Measurements from ENCODE around the gene DPM2.

Gene DPM2

DNA sequence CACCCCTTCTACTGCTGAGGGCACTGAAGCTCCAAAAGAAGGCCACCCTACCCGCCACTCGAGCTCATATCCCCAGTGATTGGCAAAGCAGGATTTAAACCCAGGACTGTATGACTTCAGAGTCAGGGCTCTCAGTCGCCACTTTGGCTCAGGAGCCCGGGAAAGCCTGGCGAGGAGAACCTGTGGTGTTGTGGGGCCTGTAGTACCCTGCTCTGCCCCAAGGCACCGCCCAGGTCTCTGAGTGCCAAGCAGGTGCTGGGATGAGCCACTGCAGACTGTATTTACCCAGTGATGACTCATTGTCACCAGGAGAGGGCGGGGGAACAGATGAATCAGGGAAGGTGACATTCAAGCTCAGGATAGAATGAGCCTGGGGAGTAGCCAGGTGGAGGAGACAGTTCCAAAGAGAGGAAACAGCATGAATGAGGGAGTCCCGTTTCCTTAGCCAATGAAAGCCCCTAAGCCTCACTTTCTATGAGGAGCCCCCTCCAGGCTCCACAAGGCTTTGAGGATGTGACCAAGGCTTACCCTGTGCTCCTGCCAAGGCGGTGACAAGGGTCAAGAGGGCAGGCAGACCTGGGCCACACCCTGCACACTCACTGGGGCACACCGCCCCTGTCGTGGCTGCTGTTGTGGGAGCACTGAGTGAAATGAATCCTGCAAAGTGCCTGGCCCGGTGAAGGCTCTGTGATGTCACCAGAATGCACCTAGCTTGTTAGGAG, 17.8 kb upstream of the DPM2 start:
- no peak for DNase-seq (ENCODE audit: low read depth, low spot score)

DNA sequence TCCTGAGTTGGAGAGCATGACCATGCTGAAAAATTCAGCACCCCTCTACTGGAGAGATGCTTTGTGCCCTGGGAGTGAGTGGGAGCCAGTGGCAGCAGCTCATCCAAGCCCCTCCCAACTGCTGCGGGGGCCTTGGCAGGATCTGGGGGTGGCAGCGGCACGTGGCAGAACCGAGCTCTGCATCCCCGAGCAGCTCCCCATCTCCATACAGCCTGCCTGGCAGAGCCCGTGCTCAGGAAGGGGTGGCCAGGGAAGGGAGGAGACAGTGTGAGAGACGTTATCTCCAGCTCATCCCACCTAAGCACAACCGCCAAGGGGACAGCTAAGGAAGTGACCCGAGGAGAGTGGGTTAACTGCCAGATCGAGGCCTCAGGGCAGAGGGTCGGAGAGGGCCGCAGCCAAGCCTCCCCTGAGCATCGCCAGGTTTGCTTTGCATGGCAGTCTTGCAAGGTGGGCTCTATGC, 17.2 kb upstream of the DPM2 start:
- no peak for DNase-seq (ENCODE audit: low read depth, low spot score)

DNA sequence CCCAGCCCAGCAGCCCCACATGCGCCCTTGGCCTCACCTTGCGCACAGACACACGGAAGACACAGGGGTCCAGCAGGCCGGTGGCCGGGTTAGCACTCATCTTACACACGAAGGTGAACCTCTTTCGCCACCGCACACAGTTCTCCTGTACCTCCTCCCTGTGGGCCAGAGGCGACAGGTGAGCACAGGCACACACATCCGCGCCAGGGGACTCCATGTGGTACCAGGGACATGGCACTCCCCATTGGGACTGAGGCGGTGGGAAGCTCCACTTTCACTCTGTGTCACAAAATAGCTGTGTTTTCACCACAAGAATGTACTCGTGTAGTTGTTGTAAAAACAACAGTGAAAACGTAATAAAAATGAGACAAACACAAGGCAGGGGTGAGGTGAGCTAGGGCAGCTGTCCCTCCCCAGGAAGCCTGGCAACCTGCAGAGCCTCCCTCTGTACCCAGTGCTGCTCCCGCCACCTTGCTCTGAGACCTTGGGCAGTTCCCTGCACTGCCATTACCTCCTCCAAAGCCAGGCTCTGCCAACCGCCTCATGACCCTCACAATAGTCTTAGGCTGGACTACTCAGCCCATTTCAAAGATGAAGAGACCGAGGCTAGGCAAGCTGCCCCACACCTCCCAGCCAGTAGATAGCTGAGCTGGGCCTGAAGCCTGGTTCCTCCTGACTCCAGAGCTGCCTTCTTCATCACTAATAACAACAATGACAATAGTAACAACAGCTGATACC, 16.3 kb upstream of the DPM2 start:
- no peak for DNase-seq (ENCODE audit: low read depth, low spot score)

GRCh38 chr9:127953154-127953553, 15.5 kb upstream of the DPM2 start:
- no peak for DNase-seq (ENCODE audit: low read depth, low spot score)

DNA sequence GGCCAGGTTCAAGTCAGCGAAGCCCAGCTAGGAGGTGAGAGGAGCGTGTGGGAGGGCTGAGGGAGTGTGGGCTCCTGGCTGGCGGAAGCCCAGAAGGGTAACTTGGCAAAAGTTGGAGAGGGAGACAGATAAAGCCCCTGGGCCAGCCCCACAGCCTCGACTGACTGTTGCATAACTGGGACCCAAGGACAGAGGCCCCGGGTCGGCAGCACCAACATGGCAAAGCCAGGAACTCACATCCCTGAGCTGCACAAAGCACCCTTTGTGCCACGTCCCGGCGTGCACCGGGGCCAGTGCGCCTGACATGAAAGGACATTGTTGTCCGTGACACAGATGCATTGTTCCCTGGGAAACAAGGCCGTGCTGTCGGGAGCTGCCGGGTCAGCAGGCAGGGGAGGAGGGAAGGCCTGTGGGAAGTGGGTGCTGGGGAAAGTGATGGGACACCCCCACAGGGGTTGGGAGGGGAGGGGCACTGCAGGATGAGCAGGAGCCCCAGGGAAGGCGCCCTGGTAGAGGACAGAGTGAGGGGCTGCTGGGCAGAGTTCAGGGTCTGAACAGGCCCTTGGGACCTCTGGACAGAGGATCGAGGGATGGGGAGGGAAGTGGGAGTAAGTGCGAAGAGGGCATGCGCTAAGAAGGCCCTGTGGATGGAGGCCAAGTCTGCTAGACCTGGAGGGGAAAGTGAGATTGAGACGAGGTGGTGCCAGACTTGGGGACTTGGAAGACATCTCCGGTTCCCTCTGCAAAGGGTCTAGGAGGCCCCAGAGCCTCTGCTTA, 13.0 kb upstream of the DPM2 start:
- DNase-seq (ENCODE audit: low read depth, low spot score), result no peak

GRCh38 chr9:127949827-127950512, 12.3 kb upstream of the DPM2 start:
- DNase-seq (ENCODE audit: low read depth, low spot score), result no peak

- DNase-seq (ENCODE audit: low read depth, low spot score), result no peak
Observed at GRCh38 chr9:127947841-127948710, 10.4 kb upstream of the DPM2 start.

- no peak for DNase-seq (ENCODE audit: low read depth, low spot score)
Observed at GRCh38 chr9:127946728-127947127, 9.1 kb upstream of the DPM2 start.

GRCh38 chr9:127945942-127946341, 8.3 kb upstream of the DPM2 start:
- no peak for DNase-seq (ENCODE audit: low read depth, low spot score)

DNA sequence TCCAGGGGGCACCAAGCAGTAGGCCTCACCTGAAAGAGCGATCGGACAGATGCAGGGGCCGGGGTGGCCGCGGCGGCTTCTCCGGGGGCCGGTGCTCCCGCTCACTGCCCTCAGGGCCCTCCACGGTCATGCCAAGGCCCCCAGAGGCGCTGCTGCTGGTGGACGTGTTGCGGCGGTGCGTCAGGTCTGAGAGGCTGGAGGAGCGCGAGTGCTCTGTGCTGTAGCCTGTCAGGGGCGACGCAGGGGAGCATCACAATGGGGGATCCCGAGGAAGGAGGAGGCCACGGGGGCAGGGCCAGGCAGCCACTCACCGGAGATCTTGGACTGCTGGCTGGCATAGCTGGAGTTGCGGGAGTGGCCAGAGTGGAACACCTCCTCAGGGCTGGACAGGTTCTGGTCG, 7.7 kb upstream of the DPM2 start:
- DNase-seq (ENCODE audit: low read depth, low spot score), result no peak

GRCh38 chr9:127944586-127945218, 7.0 kb upstream of the DPM2 start:
- DNase-seq (ENCODE audit: low read depth, low spot score), result no peak

DNA sequence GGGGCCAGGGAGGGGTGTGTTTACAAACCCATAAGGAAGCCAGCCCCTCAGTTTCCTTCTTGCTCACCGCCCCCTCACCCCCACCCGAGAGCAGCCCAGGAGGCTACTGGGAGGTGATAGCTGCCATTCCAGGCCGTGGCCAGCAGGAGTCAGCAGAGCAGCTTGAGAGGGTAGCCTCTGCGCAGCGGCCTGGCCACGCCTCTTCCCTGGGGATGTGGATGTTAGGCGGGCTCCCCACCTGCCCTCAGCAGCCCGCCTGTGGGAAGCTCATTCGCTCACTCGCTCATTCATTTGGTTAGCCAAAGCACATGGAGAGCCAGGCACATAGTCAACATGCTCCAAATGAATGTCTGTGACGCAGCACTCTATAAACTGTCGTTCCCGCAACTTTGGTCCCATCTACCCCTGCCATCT, 6.1 kb upstream of the DPM2 start:
- DNase-seq (ENCODE audit: low read depth, low spot score), result no peak

GRCh38 chr9:127943011-127943662, 5.5 kb upstream of the DPM2 start:
- no peak for DNase-seq (ENCODE audit: low read depth, low spot score)

DNA sequence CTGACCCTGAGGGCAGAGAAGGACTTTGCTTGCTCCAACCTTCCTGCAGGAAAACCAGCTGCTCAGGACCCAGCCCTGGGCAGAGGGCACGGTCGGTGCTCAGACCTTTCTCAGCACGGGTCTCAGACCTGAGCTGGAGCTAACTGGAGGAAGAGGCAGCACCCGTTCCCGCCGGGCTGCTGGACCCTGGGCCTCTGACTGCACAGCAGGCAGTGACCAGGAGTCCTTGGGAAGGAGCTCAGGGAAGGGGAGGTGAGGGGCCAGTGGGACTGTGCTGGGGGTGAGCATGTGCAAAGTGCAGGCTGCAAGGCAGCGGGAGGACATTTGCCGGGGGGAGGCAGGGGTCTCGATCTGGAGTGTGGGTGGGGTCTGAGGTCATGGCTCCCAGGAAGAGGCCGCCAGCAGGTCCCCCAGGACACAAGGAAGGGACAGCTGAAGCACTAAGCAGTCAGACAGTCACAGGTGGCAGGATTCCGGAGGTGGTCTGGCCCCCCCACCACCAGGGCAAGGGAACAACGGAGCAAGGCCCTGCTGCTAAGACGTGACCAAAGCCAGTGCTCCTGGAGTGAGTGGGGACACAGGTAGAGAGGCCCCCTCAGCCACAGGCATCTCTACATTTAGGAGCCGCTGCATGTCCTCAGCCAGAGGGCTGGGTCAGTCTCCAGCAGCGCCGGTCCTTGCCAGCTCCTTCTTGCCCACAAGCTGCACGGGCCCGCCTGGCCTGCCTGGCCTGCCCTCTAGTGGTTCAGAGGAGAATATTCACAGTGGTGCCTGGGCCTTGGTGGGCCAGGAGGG, 4.8 kb upstream of the DPM2 start:
- no peak for DNase-seq (ENCODE audit: low read depth, low spot score)

DNA sequence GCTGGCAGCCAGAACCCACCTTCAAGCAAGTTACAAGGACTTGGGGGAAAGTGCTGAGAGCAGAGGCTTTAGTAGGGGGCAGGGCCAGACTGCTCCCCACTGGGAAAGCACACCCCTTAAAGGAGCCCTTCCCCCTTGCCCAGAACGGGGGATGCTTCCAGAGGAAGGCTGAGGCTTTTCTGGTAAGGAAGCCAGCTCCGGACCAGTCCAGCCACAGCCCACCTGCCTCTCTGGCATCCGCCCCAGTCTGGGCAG, 4.2 kb upstream of the DPM2 start:
- no peak for DNase-seq (ENCODE audit: low read depth, low spot score)

DNA sequence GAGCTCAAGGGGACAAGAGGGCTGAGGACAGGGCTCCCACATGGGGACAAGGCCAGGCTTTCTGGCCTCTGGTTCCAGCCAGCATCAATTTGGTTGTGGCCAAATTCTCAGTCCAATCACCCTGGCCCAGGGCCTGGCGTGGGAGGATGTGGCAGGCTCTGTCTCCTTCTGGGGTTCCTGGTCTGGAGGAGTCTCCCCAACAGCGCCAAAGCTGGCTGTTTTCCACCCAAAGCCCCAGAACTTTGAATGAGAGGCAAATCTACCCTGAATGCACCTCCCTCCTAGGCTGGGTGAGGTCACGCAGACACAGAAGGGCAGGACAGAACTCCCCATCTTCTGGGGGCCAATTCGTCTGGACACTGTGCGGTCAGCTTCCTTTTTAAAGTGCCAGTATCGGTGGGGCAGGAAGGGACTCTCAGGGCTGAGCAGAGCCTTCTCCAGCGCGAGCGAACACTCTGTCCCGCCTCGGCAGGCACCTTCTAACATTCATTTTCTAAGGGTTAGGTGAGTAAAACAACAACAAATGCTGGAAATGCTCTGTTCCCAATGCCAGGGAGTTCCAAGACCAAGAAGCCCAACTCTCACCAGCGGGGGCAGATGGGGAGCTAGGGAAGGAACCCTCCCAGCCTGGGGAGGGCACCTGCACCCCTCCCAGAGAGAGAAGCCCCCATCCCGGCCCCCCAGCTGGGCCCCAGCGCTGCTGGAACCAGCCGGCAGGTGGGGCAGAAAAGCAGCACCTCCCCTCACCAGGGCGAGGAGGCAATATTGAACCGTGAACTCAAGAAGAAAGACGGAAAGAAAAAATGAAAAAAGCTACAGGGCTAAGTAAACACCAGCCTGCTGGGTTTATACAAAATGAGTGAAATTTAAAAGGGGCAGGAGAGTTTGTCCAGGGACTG, 3.7 kb upstream of the DPM2 start:
- no peak for DNase-seq (ENCODE audit: low read depth, low spot score)

DNA sequence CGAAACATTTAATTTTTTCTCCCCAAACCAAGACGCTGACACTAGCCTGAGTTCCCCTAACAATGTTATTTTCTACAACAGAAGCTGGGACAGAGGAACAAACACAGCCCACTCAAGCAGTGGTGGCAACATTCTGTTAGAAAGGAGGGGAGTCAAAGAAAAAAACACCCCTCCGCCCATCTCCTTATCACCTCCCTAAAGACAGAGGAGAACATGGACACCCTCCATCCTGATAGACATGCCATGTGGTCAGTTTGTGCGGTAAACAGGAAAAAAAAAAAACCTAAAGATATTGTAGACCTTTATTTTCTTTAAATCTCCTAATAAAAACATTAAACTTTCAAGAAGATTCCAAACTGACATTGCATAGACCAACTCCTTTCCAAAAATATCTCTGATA, 2.9 kb upstream of the DPM2 start:
- no peak for DNase-seq (ENCODE audit: low read depth, low spot score)

DNA sequence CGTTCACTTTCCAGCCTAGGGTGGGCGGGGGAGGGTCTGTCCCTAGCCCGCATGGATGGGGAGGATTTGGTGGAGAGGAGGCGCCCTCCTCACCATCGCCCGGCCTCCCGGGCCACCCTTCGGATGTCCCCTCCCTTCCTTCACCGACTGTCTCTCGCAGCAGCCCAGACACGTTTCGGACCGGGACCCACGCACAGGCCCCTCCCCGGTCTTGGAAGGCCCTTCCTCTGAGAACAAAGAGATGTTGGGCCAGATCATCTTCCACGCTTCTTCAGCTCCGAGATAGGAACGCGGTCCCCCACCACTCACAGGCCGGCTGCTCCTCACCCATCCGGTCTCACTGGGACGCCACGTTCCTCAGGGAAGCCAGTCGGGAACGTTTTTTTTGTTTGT, 640 bp upstream of the DPM2 start:
- DNase-seq (ENCODE audit: low read depth, low spot score), result no peak

GRCh38 chr9:127937056-127937387, 632 bp downstream of the DPM2 start:
- DNase-seq (ENCODE audit: low read depth, low spot score), result no peak

All from smooth muscle cell of the brain vasculature (primary cell).